Stimulated activated CD8-positive, alpha-beta memory T cell treated with anti-CD3 and anti-CD28 coated beads, Interleukin-4, amount 100 ng/mL, for 1 hour (primary cell): ENCODE measurements around the gene LPAR5.

Experiments
- DNase-seq, 2 donors: peaks; one replicate each; pipeline ENCODE4 v3.0.0-alpha.2; 2020; ENCODE audit warnings: low read depth in 2 of 2, low spot score in 1 of 2

Gene LPAR5

DNA sequence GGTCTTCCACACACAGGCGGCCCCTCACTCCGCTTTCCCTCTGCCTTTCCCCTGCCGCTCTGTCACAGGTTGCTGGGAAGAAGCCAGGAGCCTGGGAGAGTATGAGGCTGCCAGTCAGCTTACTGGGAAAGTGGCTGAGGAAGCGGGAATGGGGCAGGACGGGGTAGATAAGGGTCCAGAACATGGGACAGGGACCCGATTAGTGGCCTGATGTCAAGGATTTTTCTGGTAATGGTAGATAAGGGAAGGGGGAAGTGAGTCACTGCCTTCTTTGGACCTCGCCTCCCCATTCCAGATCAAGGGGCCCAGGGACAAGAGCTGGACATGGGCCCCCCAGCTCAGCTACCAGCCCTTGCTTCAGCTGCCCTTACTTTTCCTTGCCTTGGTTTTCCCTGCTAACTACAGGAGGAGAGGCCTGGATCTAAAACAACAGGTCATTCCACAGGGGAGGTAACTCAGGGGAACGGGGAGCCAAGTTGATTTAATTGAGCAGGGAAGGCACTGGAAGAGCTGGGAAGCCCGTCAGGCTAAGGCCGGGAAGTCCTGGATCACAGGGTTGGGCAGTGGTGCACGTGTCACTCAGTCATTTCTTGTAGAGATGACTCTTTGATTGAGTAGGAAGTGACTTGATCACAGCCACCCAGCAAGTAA is 3.5 kb upstream of the LPAR5 start:
- no peak for DNase-seq

- no peak for DNase-seq
Measured at GRCh38 chr12:6638305-6638704, 2.5 kb upstream of the LPAR5 start.

DNA sequence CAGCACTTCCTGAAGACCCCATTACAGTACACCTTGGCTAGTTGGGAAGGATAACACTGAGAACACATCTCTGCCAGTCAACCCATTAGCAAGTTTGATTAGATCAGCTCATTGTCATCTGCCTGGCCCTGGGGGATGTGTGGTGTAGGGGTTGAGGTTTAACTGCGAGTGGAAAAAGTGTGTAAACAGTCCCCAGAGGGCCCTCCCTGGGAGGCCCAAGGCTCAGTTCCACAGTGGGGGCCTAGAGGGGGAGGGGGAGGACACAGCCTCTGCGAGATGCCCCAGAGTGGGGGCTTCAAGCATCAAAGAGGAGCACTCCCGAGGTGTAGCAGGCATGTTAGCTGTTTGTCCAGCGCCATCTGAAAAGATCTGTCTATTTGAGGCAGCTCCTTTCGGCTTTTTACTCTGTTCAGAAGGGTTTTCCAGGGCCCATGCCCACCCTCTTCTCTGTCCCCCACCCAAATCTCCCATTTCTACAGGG is 344 bp downstream of the LPAR5 start:
- peak in 1 of 2 donors; percentile 52 for DNase-seq

DNA sequence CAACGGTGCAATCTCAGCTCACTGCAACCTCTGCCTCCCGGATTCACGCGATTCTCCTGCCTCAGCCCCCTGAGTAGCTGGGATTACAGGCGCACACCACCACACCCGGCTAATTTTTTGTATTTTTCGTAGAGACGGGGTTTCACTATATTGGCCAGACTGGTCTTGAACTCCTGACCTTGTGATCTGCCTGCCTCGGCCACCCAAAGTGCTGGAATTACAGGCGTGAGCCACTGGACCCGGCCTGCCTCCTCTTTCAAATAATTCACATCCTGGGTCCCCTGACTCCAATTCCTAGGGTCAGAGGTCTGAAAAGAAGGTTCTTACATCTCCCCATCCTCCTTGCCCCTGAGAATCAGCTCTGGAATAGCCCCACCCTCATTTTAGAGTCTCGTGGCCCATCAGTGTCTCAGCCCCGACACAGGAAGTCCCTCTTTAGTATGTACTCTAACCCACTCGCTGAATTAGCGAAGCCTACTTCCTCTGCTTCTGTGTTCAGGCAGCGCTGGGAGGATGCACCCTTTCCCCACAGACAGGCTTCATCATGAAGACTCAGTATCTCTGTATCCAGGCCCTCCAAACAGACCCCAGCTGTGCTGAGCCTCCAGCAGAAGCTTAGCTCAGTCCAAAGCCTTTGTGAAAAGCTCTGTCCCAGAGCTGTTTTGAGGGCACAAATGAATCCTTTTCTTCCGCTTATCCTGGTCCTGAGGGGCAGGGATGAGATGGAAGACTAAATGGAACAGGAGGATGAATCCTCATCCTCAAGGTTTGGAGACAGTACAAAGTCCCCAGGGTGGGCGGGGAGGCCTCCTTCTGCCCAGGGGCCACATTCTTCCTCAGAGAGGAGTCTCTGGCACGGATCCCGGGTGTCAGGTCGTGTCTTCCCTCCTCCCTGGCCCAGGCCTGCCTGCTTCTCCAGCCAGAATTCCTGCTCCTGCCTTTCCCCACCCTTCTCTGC is 3.5 kb downstream of the LPAR5 start:
- no peak for DNase-seq

- no peak for DNase-seq
Measured at GRCh38 chr12:6631549-6631961, 4.2 kb downstream of the LPAR5 start.

DNA sequence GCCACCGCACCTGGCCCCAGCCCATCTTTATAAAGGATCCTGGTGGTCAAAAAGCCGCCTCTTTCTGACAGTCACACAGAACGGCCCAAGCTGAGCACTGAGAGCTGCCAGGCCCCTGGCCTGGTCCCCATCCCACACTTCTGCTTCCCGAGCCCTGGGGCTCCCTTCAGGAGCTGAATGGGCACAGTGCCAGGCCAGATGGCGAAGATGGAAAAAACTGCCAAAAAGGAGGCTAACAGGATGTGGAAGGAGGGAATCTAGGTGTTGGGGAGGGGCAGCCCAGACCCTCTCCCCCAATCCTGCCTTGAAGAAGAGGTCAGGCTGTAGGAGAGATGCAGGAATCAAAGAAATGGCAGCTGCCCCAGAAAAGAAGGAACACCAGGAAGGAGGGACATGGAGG is 5.0 kb downstream of the LPAR5 start:
- no peak for DNase-seq

DNA sequence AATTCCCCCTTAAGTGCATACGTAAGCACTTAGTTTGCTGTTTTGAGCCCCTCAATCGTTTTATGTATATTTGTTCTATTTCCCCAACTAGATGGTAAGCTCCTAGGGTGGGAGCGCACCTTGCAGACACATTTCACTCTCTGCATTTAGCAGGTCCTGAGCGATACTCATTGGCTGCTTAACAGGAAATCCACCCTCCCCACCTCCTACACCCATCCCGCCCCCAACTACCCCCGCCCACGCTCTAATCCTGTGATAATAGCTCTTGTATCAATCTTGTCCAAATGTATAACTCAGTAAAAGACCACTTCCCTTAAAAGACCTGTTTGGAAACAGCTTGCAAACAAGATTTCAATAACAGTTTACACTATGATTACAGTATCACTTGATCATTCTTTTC is 8.1 kb downstream of the LPAR5 start:
- DNase-seq = no peak

DNA sequence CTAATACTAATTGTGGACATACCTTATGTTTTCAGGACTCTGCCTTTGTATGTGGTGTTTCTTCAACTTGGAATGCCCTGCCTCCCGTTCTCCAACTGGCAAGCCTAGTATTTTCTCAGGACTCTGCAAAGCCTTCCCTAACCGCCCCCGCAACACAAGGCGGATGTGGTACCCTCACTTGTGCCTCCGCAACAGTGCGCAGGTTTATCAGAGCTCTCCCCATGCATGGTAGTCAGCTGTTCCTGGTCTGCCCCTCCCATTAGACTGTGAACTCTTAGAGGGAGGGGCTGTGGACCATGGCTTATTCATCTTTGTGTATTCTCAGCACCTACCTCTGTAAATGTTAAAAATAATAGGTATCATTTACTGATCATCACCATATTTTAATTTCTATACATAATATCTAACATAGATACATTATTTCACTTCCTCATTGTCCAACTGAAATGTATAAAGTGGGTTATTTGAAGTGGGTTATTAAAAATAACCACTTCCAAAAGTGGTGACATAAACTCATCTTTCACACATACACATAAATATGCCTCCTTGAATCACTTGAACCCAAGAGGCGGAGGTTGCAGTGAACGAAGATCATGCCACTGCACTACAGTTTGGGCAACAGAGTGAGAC is 9.0 kb downstream of the LPAR5 start:
- no peak for DNase-seq

GRCh38 chr12:6620885-6621274 is 14.9 kb downstream of the LPAR5 start:
- DNase-seq = no peak

DNA sequence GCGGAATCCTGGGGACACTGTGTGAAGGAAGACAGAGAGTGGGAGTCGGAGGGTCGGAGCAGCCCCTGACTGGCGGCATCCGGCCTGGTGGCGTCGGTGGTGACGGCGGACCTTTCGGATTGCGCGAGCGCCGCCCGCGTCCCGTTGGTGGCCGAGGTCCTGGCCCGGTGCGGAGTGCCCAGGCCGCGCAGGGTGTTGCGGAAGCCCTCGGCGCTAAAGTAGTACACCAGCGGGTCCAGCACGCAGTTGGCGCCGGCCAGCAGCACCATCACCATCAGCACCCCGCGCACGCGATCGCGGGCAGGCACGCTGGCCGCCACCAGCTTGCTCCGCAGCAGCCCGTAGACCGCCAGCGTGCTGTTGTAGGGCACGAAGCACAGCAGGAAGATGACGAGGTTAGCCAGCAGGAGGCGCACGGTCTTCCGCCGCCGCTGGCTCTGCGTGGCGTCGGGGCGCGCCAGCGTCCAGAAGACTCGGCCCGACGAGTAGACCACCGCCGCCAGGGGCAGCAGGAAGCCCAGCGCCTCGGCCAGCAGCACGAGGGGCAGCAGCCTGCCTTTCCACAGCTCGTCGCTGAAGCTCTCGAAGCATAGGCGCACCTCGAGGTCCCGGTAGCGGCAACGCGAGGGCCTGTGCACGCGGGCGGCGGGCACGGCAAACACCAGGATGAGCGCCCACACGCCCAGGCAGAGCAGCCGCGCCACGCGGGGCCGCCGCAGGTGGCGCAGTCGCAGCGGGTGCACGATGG is 15.4 kb downstream of the LPAR5 start:
- no peak for DNase-seq

DNA sequence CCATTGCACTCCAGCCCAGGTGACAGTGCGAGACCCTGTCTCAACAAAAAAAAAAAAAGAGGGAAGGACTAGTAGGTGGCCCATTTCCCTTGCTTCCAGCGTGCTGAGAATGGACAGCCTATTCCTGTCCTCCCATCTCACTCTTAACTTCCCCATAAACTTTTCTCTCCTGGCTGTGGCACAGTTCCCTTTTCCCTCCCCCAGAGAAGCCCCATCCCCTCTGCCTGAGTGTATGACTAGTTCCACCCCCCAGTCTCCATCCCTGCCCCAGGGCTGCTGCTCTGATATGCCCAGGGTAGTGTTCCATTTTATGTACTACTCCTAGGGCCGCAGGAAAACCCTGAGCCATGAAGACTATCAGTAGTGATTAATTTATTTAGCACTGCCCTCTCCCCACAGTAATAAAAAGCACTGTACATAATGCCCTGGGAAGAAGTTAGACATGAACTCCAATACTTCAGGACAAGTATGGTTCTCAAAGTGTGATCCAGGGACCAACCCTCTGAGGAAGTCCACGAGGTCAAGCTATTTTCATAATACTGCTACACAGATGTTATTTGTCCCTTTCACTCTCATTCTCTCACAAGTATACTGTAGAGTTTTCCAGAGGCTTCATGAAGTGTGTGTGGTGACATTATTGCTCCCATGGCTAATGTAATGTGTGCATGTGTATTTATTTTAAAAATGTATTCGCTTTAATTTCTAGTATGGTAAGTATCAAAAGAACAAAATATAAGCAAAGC is 17.1 kb downstream of the LPAR5 start:
- no peak for DNase-seq

- no peak for DNase-seq
Measured at GRCh38 chr12:6615802-6616201, 20.0 kb downstream of the LPAR5 start.

- DNase-seq = no peak
Measured at GRCh38 chr12:6614513-6615172, 21.1 kb downstream of the LPAR5 start.

DNA sequence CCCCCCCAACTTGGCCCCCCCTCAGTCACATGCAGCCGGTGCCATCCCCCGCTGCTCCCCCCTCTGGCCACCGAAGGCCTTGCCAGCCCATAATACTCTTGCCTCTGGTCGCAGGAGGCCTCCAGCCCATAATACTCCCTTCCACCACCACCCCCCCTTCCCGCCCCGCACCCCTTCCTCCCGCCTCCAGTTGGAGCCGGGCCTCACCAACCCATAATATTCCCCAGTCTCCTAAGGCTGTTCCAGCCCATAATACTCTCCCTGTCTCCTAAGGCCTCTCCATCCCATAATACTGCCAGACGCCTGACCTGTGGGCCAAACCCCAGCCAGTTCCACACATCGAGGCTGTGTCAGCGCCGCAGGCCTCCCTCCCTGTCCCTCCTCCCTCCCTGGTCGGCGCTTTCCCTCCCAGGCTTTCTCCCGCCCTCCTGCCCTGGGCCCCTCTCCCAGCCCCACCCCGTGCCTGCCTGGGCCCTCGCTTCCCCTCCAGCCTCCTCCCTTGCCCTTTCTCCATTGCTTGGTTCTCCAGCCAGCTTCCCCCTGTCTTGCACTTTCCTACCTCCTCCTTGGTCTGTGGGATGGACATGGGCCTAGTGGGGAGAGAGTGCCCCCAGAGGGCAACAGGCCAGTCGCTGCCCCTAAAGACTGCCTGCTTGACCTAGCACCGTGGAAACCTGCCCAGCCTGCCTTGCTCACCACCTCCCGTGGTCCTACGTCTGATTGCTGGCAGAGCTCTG is 21.8 kb downstream of the LPAR5 start:
- DNase-seq = no peak

DNA sequence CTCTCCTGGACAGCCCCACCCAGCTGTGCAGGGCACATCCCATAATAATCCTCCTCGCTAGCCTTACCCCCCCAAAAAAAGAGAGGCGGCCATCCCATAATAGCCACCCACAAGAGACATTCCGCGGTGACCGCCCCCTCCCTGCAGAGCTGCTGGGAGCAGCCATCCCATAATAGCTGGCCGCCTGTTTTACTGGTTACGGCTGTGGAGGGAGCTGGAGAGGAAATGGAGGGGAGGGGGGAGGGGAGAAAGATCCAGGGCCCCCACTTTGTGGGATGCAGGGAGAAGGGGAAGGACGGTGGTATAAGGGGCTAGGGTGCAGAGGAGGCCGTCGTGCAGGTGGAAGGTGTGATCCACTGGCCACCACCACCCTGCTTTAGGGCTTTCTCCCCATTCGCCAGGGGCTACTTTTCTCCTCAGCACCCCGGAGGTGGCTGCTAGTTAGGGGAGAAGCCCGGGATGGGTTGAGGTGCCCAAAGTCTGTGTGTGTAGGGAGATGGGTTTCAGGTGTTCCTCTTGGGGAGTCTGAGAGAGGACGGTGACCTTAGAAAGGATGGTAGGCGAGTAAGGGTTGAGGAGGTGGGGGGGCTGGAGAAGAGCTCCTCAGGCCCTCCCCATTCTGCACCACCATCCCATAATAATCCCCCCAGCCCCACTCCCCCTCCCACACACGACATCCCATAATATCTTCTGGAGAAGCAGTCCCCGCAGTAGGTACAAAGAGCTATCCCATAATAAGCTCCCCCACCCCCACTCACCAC is 22.6 kb downstream of the LPAR5 start:
- no peak for DNase-seq

DNA sequence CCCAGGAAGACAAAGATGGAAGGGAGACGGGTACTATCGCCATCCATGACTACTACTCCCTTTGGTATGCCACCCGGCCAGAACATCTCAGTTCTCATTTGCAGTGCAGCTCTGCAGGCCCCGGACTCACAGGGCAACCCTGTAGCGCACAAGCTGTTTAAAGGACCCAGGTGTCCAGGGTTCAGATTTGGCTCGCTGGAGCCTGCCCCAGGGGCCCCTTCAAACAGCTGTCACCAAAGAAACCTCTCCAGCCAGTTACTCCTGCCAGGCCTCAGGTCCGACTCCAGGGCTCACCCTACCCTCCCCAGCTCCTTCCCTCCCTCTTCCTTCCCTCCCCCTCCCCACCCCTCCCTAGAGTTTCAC is 23.1 kb downstream of the LPAR5 start:
- no peak for DNase-seq

- no peak for DNase-seq
Measured at GRCh38 chr12:6612247-6612646, 23.5 kb downstream of the LPAR5 start.

DNA sequence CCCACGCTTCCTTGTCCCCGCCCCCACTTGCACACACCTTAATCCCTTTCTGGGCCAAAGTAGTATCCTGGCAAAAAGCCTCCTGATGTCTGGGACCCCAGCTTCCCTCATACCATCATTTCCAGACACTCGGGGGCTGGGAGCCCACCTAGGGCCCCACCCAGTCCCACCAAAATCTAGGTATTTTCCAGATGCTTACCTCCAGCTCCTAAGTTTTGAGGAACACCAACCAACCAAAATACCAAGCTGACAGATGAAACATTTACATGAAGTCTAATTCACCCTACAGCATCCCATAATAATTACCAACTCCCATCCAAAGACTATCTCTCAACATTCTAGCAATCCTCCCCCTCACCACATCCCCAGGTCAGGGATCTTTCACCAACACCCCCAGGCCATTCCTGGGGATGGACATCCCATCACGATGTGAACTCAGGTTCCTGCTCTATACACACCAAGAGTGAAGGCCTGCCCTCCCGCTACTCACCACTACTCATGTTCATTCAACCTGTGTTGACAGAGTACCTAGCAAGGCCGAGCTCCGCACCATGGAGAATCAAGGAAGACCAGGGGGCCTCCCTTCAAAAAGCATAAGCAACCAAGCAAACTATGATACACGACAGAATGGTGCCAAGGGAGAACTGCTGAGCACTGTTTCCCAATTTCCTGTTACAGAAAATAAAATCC is 27.0 kb downstream of the LPAR5 start:
- no peak for DNase-seq
